Mucosa of gallbladder (tissue), 1 donor: ENCODE results near the gene EGFR. TPM values are rescaled to one million over a fixed set of nuclear protein-coding genes. Genes with fewer than 3 reads are reported as not detected.
A peak's percentile ranks its signal among the peaks of the same experiment; 100 is the strongest.
"Not testable (repeated sequence)": the region's sequence is repeated elsewhere in the genome, so short reads cannot be mapped to it uniquely, and the experiment has no call there.

Source experiments
- DNase-seq: peaks from one replicate; pipeline ENCODE4 v3.0.0-alpha.2; 2020; ENCODE audit warnings: low spot score
- total RNA-seq: library from RNA; stranded (reverse); gene quantifications from one replicate; pipeline ENCODE4 v1.2.1, GENCODE V29; 2021
- donor health status: DM: no; HTN: no; CAD: no.

The EGFR gene
- total RNA-seq, 1 donor from 2014 or later = 87.3 TPM

DNA sequence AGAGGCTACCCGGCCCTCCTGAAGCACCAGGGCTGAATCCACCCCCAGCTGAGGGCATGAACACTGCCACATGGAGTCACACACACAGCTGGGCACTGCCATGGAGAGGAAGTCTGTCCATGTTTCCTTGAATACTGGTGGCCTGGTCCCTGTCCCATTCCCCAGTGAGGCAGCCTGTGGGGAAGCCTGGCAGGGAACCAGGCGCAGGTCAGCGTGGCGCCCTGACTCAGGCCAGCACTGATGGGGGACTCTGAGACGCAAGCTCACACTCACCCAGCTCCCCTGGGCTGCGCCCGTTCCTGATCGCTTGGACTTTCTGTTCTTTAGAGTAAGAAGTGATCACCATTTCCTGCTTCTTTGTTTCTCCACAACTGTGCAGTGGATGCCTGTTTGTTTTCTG lies 128.3 kb downstream of the EGFR start:
- DNase-seq = no peak

DNA sequence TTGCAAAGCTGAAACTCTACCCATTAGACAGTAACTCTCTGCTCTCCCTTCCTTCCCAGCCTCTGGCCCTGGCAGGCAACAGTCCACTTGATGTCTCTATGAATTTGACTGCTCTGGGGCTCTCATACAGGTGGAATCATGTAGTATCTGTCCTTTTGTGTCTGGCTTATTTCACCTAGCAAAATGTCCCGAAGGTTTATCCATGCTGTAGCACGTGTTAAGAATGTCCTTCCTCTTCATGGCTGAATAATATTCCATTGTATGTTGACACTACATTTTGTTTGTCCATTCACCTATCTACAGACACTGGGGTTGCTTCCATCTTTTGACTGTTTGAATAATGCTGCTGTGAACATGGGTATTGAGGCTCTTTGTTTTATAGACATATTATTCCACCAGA lies 128.9 kb downstream of the EGFR start:
- no peak for DNase-seq

DNA sequence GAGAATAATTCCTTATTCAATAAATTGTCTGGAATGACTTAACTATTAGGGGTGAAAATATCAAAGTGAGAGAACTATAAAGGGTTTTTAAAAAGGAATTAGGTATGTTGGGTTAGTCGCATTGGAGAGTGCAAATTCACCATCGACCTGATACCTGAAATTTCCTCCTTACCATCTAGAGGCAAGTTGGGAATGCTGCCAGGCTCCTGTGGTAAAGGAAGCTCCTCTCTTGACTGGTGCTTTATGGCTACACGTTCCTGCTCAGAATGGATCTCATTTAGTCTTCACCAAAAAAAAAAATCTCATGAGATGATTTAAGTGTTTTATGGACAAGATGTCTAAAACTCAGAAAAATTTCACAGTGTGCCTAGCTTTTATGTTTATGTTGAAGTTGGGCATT lies 129.8 kb downstream of the EGFR start:
- DNase-seq = peak; percentile 58

DNA sequence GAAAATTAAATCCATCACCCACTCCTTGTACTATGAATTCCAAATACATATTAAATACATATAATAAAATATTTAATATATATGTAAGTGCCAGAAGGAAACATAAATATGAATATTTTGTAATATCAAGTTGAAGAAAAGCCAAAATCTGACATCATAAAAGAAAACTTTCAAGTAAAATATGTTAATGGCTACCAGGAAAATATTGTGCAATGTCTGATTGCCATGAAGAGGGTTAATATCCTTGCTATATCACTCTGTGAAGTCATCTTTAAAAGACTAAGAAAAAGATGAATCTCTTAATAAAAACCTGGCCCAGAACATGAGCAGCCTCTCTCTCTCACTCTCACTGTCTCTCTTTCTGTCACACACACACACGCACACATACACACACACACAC lies 130.2 kb downstream of the EGFR start:
- DNase-seq = no peak

DNA sequence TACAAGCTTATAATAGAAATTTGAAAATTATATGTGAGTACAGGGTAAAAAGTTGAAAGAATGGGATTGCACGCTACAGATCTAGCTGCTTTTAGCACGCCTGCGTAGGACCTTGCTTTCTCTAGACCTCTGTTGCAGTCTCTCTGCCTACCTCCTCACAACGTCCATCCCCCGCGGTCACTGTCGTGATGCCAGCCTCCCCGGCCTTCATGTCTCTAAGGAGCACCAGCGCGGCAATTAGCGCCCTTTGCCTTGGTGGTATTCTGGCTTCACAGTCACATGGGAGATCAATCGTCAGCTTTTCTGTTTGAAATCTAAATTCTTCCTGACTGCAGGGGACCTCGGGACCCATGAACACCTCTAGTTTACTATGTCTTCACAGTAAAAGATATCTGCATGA lies 131.3 kb downstream of the EGFR start:
- DNase-seq = no peak

DNA sequence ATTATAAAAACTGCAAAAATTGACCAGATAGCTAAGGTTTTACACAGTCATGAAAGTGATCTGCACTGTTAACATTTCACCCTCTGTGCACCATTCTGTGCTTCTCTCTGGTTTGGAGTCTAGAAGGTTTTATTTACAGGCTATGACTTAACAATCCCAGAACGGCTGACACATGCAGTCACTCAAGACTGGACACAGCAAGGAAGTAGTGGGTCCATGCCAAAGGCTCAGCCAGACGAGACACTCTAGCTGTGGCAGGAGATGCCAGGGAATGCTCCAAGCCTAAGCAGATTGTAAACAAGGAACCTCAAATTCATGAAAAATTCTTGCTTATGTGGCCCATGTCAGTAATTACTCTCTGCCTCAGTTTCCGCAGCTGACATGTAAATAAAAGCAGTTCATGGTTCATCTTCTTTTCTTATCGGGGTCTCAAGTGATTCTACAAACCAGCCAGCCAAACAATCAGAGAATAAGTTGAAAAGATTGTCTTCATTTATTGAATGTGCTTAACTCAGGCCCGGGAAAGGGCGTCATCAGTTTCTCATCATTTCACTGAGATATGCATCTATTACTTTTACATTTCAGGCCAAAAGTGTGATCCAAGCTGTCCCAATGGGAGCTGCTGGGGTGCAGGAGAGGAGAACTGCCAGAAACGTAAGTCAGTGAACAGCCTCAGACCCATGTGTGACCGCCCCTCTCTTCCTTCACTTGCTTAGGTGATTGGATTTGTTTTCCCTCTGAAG lies 132.1 kb downstream of the EGFR start:
- no peak for DNase-seq

DNA sequence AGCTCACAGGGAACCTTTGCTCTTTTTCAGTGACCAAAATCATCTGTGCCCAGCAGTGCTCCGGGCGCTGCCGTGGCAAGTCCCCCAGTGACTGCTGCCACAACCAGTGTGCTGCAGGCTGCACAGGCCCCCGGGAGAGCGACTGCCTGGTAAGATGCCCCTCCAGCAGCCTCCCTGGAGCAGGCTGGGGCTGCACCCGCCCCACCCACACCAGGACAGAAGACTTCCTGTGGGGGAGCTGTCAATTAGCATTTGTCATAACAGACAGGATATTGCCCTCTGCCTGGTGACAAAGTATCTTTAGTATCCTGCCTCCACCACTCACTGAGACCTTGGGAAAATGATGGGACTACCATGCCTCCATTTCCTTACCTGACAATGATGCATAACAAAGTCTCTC lies 133.7 kb downstream of the EGFR start:
- no peak for DNase-seq

DNA sequence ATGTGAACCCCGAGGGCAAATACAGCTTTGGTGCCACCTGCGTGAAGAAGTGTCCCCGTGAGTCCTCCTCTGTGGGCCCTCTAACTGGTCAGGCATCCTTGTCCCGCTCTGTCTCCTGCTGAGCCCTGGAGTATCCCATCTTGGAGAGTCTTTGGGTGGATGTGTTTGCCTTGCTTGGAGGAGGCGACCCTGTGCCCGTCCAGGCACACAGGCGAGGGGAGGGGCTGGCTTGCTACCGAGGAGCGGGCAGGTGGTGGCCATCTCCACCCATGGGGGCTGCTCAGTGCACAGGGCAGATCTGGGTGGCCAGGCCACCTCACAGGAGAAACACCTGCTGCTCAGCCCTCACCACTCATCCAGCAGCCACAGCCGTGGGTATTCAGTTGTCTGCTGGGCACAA lies 135.3 kb downstream of the EGFR start:
- no peak for DNase-seq

DNA sequence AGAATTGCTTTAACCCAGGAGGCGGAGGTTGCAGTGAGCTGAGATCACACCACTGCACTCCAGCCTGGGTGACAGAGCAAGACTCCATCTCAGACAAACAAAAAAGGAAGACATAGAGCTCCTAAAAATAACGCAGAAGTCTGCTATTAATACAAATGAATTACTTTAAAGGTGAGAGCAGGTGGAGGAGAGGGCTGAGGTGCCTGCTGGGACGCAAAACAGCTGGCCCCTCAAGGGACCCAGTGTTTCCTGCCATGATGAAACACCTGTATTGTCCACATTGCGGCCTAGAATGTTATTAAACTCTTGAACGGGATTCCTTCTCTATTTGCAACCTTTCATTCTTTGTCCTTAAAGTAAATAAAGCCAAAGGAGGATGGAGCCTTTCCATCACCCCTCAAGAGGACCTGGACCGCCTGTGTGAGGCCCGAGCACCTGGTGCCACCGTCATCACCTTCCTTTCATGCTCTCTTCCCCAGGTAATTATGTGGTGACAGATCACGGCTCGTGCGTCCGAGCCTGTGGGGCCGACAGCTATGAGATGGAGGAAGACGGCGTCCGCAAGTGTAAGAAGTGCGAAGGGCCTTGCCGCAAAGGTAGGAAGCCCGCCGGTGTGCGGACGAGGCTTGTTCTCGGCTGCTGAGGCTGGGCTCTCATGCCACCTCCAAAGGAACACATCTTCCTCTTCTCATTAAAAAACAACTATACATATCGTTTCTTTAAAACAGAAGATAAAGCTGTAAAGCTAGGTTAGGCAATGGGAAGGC lies 136.7 kb downstream of the EGFR start:
- DNase-seq = no peak

DNA sequence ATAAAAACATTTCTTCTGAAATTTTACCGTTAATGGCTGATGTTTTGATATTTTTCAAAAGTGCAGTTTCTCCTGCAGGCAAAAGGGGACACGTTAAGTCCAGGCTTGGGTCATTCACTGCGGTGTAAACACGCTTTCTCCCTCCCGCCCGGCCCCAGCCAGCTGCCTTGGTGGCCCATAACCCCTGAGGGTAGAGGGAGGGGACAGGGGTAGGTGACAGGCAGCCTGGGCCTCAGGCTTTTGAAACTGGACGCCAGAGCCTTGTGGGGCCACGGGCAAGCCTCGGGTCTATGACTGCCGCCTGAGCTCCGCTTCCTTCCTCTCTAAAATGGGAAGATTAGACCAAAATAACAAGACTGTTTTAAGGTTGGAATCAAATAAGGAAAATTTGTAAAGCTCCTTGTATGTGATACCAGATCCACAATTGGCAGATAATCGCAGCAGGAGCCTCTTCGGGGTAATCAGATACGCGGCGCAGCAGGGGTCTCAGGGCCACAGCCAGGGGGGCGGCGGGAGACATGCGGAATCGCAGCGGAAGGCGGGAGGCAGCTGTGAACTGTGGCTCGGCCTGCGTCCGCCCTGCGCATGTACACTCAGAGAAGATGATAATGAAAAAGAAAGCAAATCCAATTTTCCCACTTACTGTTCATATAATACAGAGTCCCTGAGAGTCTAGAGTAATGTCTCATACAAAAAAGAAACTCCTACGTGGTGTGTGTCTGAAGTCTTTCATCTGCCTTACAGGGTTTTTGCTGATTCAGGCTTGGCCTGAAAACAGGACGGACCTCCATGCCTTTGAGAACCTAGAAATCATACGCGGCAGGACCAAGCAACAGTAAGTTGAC lies 138.3 kb downstream of the EGFR start:
- DNase-seq = no peak

DNA sequence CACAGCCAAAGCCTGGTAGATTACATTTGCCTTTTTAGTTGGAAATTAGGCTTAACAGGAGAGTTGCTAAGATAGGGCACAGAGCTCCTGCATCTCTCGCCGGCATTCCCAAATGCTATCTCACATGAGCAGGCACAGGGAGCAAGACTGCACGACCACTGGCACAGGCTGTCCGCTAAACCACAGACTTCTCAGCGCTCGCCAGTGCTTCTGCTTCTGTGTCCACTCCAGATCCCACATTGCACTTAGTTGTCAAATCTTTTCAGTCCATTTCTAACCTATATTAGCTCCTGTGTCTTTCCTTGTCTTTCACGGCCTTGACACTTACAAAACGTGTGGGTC lies 138.9 kb downstream of the EGFR start:
- no peak for DNase-seq

DNA sequence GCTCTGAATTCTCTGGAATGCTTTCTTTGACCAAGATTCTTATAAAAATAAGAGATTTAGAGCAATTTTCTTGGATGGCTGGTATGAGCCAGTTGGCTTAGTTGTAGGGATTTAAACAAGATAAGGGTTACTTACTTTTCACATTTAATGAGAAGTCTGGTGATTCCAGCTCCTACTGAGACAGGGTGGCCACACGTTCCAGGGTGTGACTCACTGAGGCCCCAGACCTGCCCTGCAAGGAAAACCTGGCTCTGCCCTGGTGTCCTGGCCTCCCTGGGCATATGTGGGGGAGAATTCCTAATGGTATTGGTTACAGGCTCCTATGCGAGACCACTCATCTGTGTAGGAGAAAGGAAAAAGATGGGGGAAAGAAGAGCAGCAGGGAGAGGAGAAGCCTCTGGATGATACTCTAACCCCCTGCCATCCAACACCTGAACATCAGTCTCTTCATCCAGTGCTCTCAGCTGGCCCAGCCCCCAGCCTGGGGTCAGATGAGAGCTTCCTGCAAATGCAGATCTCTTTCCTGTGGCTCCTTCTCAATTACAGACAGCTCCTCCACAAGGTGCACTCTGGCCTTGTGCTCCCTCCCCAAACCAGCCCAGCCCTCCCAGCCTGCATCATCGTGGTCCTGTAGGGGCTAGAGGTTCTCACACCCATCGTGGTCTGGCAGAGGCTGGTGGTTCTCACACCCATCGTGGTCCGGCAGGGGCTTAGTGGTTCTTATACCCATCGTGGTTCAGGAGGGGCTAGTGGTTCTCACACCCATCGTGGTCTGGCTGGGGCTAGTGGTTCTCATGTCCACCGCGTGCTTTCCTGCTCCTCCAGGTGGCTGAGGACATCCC lies 139.9 kb downstream of the EGFR start:
- no peak for DNase-seq

DNA sequence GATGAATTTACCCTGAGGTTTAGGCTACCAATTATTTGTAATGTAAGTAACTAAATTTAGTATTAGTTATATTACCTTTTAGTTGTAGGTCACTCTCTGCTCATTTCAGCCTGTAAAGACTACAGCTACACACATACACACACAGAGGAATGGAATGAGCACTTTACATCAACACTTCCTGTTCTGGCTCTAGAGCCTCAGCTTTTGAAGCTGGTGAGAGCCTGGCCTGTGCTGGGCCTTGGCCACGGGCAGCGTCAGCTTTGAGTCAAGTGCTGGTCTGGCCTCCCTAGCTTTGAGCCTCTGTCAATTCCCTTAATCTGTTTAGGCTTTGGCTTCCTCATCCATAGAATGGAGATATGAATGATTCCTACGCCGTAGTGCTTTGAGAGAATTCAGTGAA lies 141.7 kb downstream of the EGFR start:
- DNase-seq = no peak

DNA sequence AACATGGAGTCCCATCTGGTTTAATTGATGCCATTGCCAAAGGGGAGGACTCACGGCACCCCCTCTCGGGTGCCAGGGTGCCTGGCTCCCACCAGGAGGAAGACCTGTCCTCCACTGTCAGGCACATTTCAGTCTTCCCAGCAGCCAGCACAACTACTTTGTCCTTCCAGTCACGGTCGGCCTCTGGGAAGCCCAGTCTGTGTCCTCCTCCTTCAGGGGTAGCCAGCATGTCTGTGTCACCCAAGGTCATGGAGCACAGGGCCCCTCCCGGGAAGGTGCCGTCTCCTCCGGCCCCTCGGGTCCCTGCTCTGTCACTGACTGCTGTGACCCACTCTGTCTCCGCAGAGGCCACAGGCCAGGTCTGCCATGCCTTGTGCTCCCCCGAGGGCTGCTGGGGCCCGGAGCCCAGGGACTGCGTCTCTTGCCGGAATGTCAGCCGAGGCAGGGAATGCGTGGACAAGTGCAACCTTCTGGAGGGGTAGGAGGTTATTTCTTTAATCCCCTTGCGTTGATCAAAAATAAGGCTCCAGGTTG lies 142.4 kb downstream of the EGFR start:
- DNase-seq = no peak

DNA sequence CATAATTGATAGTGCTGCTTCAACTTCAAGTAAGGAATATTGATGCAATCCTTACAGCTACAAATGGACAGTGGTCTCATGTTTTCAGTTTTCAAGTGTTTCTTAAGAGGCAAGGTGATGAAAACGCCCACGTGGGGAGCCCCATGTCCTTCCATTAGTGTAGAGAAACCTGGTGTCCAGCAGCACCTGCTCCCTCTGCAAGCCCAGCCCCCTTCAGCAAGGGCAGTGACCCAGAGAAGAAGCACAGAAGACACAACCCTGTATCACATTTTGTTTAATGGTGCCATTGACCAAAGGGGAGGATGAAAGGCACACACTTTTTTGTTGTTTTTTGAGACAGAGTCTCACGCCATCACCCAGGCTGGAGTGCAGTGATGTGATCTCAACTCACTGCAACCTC lies 143.7 kb downstream of the EGFR start:
- DNase-seq = no peak

DNA sequence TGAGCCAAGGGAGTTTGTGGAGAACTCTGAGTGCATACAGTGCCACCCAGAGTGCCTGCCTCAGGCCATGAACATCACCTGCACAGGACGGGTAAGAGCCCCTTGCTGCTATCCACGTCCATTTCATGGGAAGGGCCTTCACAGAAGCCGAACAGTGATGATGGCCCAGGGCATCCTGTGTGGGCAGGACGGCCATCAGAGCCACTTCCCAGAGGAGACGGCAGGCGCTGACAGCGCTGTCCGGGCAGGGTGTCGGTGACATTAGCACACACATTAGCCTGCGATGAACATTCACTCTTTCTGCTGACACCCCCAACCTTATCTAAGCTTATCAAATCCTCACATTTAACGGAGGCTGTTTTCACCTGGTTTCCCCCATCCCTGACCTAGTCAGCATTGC lies 144.9 kb downstream of the EGFR start:
- no peak for DNase-seq

DNA sequence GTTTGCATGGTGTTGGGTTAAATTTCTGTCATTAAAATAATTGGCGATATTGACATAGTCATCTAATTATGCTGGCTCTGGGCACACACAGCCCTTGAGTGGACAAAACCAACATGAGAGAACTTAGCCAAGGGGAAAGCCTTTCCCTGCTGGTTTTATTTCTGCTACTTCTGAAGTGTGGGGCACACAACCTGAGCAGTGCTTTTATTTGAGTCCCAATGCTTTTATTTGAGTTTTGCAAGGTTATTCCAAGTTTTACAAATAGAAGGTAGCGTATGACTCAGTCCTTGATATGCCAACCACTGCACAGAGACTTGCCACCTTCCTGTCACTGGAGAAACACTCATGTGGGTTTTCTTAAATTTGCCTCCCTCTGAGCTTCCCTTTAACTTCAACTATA lies 145.7 kb downstream of the EGFR start:
- no peak for DNase-seq

DNA sequence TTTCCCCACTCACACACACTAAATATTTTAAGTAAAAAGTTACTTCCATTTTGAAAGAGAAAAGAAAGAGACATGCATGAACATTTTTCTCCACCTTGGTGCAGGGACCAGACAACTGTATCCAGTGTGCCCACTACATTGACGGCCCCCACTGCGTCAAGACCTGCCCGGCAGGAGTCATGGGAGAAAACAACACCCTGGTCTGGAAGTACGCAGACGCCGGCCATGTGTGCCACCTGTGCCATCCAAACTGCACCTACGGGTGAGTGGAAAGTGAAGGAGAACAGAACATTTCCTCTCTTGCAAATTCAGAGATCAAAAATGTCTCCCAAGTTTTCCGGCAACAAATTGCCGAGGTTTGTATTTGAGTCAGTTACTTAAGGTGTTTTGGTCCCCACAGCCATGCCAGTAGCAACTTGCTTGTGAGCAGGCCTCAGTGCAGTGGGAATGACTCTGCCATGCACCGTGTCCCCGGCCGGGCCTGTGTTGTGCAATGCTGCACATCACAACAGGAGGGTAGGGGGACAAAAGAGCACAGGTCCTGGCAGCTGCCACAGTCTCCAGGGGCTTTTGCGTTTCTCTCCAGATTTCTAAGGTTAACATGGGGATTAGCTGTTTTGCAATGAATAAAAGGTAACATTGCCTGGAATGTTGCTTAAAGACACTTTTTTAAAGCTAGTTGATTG lies 146.5 kb downstream of the EGFR start:
- DNase-seq = no peak

DNA sequence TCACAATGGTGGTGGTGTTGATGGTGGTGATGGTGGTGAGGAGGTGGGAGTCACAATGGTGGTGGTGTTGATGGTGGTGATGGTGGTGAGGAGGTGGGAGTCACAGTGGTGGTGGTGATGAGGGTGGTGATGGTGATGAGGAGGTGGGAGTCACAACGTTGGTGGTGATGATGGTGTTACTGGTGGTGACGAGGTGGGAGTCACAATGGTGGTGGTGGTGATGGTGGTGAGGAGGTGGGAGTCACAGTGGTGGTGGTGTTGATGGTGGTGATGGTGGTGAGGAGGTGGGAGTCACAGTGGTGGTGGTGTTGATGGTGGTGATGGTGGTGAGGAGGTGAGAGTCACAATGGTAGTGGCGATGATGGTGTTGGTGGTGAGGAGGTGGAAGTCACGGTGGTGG lies 148.5 kb downstream of the EGFR start:
- not testable (repeated sequence) for DNase-seq

DNA sequence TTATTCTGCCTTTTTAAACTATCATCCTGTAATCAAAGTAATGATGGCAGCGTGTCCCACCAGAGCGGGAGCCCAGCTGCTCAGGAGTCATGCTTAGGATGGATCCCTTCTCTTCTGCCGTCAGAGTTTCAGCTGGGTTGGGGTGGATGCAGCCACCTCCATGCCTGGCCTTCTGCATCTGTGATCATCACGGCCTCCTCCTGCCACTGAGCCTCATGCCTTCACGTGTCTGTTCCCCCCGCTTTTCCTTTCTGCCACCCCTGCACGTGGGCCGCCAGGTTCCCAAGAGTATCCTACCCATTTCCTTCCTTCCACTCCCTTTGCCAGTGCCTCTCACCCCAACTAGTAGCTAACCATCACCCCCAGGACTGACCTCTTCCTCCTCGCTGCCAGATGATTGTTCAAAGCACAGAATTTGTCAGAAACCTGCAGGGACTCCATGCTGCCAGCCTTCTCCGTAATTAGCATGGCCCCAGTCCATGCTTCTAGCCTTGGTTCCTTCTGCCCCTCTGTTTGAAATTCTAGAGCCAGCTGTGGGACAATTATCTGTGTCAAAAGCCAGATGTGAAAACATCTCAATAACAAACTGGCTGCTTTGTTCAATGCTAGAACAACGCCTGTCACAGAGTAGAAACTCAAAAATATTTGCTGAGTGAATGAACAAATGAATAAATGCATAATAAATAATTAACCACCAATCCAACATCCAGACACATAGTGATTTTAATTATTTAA lies 151.7 kb downstream of the EGFR start:
- DNase-seq = no peak
